ENCODE data around the gene C3orf52.

Gene C3orf52

GRCh38 chr3:112090887-112091586 lies 4.8 kb downstream of the C3orf52 start:
- peak; percentile 33 for DNase-seq (ENCODE audit: low read depth)
- no peak for TF ChIP-seq CTCF (IDR thresholded peaks at IDR 0.05; ENCODE audit: insufficient read depth, low read depth, low read length, missing control alignments)
- H3K4me3 ChIP-seq (ENCODE audit: low read depth, low read length) = no peak overlapping the region

GRCh38 chr3:112092496-112093179 lies 6.4 kb downstream of the C3orf52 start:
- H3K4me3 ChIP-seq (ENCODE audit: low read depth, low read length) = no peak overlapping the region
- TF ChIP-seq CTCF (IDR thresholded peaks at IDR 0.05; ENCODE audit: insufficient read depth, low read depth, low read length, missing control alignments) = no peak
- peak; percentile 59 for DNase-seq (ENCODE audit: low read depth)

GRCh38 chr3:112093180-112093522 lies 7.0 kb downstream of the C3orf52 start:
- no peak overlapping the region for H3K4me3 ChIP-seq (ENCODE audit: low read depth, low read length)
- no peak for DNase-seq (ENCODE audit: low read depth)
- TF ChIP-seq CTCF (IDR thresholded peaks at IDR 0.05; ENCODE audit: insufficient read depth, low read depth, low read length, missing control alignments) = no peak

GRCh38 chr3:112095731-112096130 lies 9.5 kb downstream of the C3orf52 start:
- DNase-seq (ENCODE audit: low read depth) = no peak
- no peak for TF ChIP-seq CTCF (IDR thresholded peaks at IDR 0.05; ENCODE audit: insufficient read depth, low read depth, low read length, missing control alignments)
- no peak overlapping the region for H3K4me3 ChIP-seq (ENCODE audit: low read depth, low read length)

GRCh38 chr3:112096176-112096575 lies 10.0 kb downstream of the C3orf52 start:
- TF ChIP-seq CTCF (IDR thresholded peaks at IDR 0.05; ENCODE audit: insufficient read depth, low read depth, low read length, missing control alignments) = no peak
- no peak for DNase-seq (ENCODE audit: low read depth)
- no peak overlapping the region for H3K4me3 ChIP-seq (ENCODE audit: low read depth, low read length)

- peak; percentile 49 for DNase-seq (ENCODE audit: low read depth)
- no peak overlapping the region for H3K4me3 ChIP-seq (ENCODE audit: low read depth, low read length)
- TF ChIP-seq CTCF (IDR thresholded peaks at IDR 0.05; ENCODE audit: insufficient read depth, low read depth, low read length, missing control alignments) = no peak
Measured at GRCh38 chr3:112097378-112097777, 11.2 kb downstream of the C3orf52 start.

Measured in GM12865 (cell line).